NCI-H748 (cell line): Measurements from ENCODE around the gene PCDHGA2.
"Not testable (repeated sequence)": the region's sequence is repeated elsewhere in the genome, so short reads cannot be mapped to it uniquely, and the experiment has no call there.

ENCODE experiments used
- DNase-seq: peaks from one replicate; lab custom pipeline; 2025; ENCODE audit not compliant: unreplicated experiment; lab: John Stamatoyannopoulos, UW

Gene PCDHGA2

GRCh38 chr5:141382469-141383294, 44.1 kb downstream of the PCDHGA2 start, which contains the start of gene PCDHGA7:
Gene PCDHGA7 (plus strand): TSS chr5:141382742. CDS start chr5:141382900, 158 bp downstream.
- DNase-seq, result no peak

GRCh38 chr5:141383345-141383744, 44.8 kb downstream of the PCDHGA2 start:
- no peak for DNase-seq

GRCh38 chr5:141384471-141385267, 46.1 kb downstream of the PCDHGA2 start:
- DNase-seq, result no peak

- DNase-seq, result not testable (repeated sequence)
These were observed 49.2 kb downstream of the PCDHGA2 start, which contains the start of gene PCDHGB4 for GRCh38 chr5:141387557-141388311. Gene PCDHGB4 (plus strand): TSS chr5:141387698. CDS start chr5:141387885, 187 bp downstream.

GRCh38 chr5:141388661-141389060, 50.1 kb downstream of the PCDHGA2 start:
- DNase-seq, result no peak

- no peak for DNase-seq
These were observed 50.8 kb downstream of the PCDHGA2 start for GRCh38 chr5:141389153-141390042.

GRCh38 chr5:141392429-141393198, 54.1 kb downstream of the PCDHGA2 start, which contains the start of gene PCDHGA8:
Gene PCDHGA8 (plus strand): TSS chr5:141392633. CDS start chr5:141392814, 181 bp downstream.
- DNase-seq, result no peak
